22Rv1 (cell line): ENCODE data around the gene CDK18.

Experiments
- ZFX ChIP-seq: fragments of 450-650 bp; IDR thresholded peaks from 2 replicates; pipeline ENCODE4 v1.6.1; 2017; ENCODE audit warnings: antibody characterized with exemption, borderline replicate concordance
- TF ChIP-seq, protein P1 (sequence below): fragments of 450-650 bp; IDR thresholded peaks from 2 replicates; pipeline ENCODE4 v1.5.1; 2017; ENCODE audit warnings: mild to moderate bottlenecking

DNA sequence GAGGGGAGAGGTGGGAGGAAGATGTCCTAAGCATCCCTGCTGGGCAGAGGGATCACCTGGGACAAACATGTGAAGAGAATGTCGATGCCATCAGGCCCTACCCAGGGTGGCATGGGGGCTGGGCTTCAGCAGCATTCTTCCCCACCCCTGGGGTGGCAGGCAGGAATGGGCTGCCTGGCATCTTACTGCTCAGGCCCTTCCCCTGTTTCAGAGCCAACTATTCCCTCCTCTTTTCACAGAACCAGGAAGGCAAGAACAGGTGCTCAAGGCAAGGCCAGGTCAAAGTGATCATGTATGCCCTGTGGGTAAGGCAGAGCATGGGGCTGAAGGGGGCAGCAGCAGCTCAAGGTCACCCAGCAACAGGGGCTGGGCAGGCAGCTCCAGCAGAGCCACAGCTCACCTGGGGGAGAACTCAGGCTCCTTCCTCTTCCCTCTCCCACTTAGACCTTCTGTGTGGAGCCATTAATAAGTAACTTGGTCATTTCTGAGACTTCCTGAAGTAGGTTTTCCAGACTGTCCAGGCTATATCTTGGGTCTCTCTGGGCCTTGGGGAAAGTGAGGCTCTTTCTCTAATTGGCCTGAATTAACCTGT is 70.9 kb downstream of the CDK18 start:
- TF ChIP-seq, protein P1, sequence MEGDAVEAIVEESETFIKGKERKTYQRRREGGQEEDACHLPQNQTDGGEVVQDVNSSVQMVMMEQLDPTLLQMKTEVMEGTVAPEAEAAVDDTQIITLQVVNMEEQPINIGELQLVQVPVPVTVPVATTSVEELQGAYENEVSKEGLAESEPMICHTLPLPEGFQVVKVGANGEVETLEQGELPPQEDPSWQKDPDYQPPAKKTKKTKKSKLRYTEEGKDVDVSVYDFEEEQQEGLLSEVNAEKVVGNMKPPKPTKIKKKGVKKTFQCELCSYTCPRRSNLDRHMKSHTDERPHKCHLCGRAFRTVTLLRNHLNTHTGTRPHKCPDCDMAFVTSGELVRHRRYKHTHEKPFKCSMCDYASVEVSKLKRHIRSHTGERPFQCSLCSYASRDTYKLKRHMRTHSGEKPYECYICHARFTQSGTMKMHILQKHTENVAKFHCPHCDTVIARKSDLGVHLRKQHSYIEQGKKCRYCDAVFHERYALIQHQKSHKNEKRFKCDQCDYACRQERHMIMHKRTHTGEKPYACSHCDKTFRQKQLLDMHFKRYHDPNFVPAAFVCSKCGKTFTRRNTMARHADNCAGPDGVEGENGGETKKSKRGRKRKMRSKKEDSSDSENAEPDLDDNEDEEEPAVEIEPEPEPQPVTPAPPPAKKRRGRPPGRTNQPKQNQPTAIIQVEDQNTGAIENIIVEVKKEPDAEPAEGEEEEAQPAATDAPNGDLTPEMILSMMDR: no peak
- no peak for TF ChIP-seq ZFX
